Neural cell (in vitro differentiated cells): ENCODE results near the gene KCNIP3. TPM values are rescaled to one million over a fixed set of nuclear protein-coding genes. Genes with fewer than 3 reads are reported as not detected.
"Not testable (repeated sequence)": the region's sequence is repeated elsewhere in the genome, so short reads cannot be mapped to it uniquely, and the experiment has no call there.

Source experiments
- H2AFZ ChIP-seq: fragments of 200-600, 300-800 bp; sonication (generic), shearing (Covaris generic); 2 replicates; pipeline ENCODE4 v1.6.0; 2014; ENCODE audit warnings: low read depth, mild to moderate bottlenecking, antibody characterized with exemption, low read length, moderate library complexity
- H3F3A ChIP-seq: fragments of 200-600 bp; shearing (Covaris generic); 2 replicates; pipeline ENCODE4 v1.6.1; 2016; ENCODE audit warnings: mild to moderate bottlenecking, moderate library complexity, mixed read lengths, antibody characterized with exemption, low read length; ENCODE audit not compliant: insufficient read depth, poor library complexity, severe bottlenecking
- H3K27ac ChIP-seq: fragments of 200-600, 300-800 bp; sonication (generic), shearing (Covaris generic); 2 replicates; pipeline ENCODE4 v1.5.1; 2014; ENCODE audit warnings: mild to moderate bottlenecking, low read length, moderate library complexity
- H3K27me3 ChIP-seq: fragments of 300-800, 200-600 bp; sonication (generic), shearing (Covaris generic); 2 replicates; pipeline ENCODE4 v1.6.0; 2014; ENCODE audit warnings: mild to moderate bottlenecking, low read depth, low read length, moderate library complexity; ENCODE audit not compliant: insufficient read depth
- H3K36me3 ChIP-seq: fragments of 300-800, 200-600 bp; sonication (generic), shearing (Covaris generic); 2 replicates; pipeline ENCODE4 v1.5.1; 2014; ENCODE audit warnings: mild to moderate bottlenecking, antibody characterized with exemption, low read length, moderate library complexity; ENCODE audit not compliant: insufficient read depth
- H3K4me2 ChIP-seq: fragments of 300-800, 200-600 bp; sonication (generic), shearing (Covaris generic); 2 replicates; pipeline ENCODE4 v1.6.0; 2014; ENCODE audit warnings: mild to moderate bottlenecking, low read length
- H3K4me3 ChIP-seq: fragments of 300-800, 200-600 bp; sonication (generic), shearing (Covaris generic); 2 replicates; pipeline ENCODE4 v1.5.1; 2014; ENCODE audit warnings: mild to moderate bottlenecking, low read length, moderate library complexity
- H3K79me2 ChIP-seq: fragments of 200-600 bp; shearing (Covaris generic); replicated peaks from 2 replicates; pipeline ENCODE4 v1.6.0; 2014; ENCODE audit warnings: mild to moderate bottlenecking, low read length, moderate library complexity; ENCODE audit not compliant: insufficient read depth
- H3K9ac ChIP-seq: fragments of 300-800, 200-600 bp; sonication (generic), shearing (Covaris generic); 2 replicates; pipeline ENCODE4 v1.6.1; 2016; ENCODE audit warnings: mild to moderate bottlenecking, low read length, mixed read lengths
- H3K9me2 ChIP-seq: fragments of 200-600 bp; shearing (Covaris generic); 2 replicates; pipeline ENCODE4 v1.6.1; 2016; ENCODE audit warnings: mild to moderate bottlenecking, low read length, mixed read lengths; ENCODE audit not compliant: insufficient read depth
- H3K9me3 ChIP-seq: fragments of 200-600, 300-800 bp; sonication (generic), shearing (Covaris generic); 2 replicates; pipeline ENCODE4 v1.6.1; 2016; ENCODE audit warnings: mild to moderate bottlenecking, mixed run types, low read length, moderate library complexity, mixed read lengths
- H4K20me1 ChIP-seq: fragments of 200-600 bp; shearing (Covaris generic); 2 replicates; pipeline ENCODE4 v1.6.1; 2016; ENCODE audit warnings: mild to moderate bottlenecking, mixed run types; ENCODE audit not compliant: insufficient read depth
- EP300 ChIP-seq: fragments of 450-650 bp; conservative IDR thresholded peaks from 2 replicates; pipeline ENCODE4 v1.6.1; 2014; ENCODE audit warnings: antibody characterized with exemption, mild to moderate bottlenecking, moderate library complexity; ENCODE audit not compliant: poor library complexity, severe bottlenecking
- EZH2 ChIP-seq: fragments of 200-600, 300-800 bp; shearing (Covaris generic), sonication (generic); IDR thresholded peaks from 2 replicates; pipeline ENCODE4 v1.6.1; 2014; ENCODE audit warnings: antibody characterized with exemption, low read length, borderline replicate concordance, mild to moderate bottlenecking; ENCODE audit not compliant: insufficient read depth, poor library complexity, severe bottlenecking
- MXI1 ChIP-seq: fragments of 450-650 bp; conservative IDR thresholded peaks from 2 replicates; pipeline ENCODE4 v1.6.1; 2014; ENCODE audit warnings: antibody characterized with exemption, mild to moderate bottlenecking; ENCODE audit not compliant: poor library complexity, severe bottlenecking
- POLR2AphosphoS5 ChIP-seq: IDR thresholded peaks from 2 replicates; pipeline ENCODE4 v1.6.1; 2012
- SMC3 ChIP-seq: fragments of 450-650 bp; conservative IDR thresholded peaks from 2 replicates; pipeline ENCODE4 v1.6.1; 2014; ENCODE audit warnings: antibody characterized with exemption, mild to moderate bottlenecking, moderate library complexity; ENCODE audit not compliant: poor library complexity
- TAF1 ChIP-seq: IDR thresholded peaks from 2 replicates; pipeline ENCODE4 v1.6.1; 2012; ENCODE audit warnings: low read depth
- polyA plus RNA-seq: library from polyadenylated mRNA; depleted of rRNA; stranded (reverse); fragments of >200 nt; gene quantifications from 2 replicates; pipeline ENCODE4 v1.2.3, GENCODE V29; 2014
- TF ChIP-seq, protein P1 (sequence below): fragments of 450-650 bp; IDR thresholded peaks from 2 replicates; pipeline ENCODE4 v1.5.1; 2014; ENCODE audit warnings: antibody characterized with exemption, mild to moderate bottlenecking, moderate library complexity; ENCODE audit not compliant: poor library complexity, severe bottlenecking

Gene KCNIP3
- polyA plus RNA-seq, 1 donor from 2014 or later = not detected

DNA sequence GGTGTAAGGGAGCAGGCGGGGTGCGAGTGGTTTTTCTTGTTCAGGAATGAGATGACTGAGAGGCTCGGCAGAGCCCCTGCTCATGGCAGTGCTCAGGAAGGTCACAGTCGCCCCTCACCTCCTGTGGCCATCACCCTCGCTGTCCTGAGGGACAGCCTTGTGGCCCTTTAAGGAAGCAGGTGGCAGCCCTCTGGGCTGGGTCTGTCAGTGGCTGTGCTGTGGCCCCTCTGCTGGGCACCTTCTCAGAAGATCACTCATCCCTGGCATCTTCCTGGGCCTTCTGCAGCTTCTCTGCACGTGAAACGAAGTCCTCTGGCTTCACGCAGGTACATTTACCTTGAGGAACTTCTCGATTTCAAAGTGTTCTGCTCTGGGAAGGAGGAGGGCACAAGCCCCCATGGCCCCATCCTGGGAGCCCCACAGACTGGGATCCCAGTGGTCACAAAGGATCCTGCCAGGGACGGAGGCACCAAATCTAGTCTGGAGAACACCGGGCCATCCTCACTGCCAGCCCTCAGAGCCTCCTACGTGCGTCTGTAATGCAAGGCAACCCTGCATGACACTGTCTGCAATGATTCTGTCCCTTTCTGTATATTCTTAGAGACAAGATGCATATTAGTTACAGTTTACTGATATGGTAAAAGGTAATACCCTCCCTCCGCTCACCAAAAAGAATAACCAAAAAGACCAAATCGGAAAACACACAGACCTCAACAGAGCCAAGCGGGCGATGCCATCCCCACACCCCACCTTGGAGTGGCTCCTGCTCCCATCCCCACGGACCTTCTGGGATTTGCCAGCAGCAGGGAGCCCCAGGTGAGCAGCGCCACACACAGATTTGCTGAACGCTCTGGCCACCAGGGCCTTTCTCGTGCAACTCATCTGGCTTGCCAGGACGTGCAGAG, 79.4 kb downstream of the KCNIP3 start:
- Histone ChIP-seq H3K27me3 (no peaks in the 10 kb centered on the region), H3K36me3 (no peaks in the 10 kb centered on the region), H3K9ac (no peak overlapping the region), H3K4me3 (no peak overlapping the region), H3K9me3 (peaks cover 7% of the 10 kb centered on the region), H4K20me1 (no peaks in the 10 kb centered on the region), H3F3A (no peaks in the 10 kb centered on the region), H3K9me2 (no peaks in the 10 kb centered on the region), H3K4me2 (no peak overlapping the region), H3K27ac (no peak overlapping the region), H3K79me2 (no peaks in the 10 kb centered on the region), H2AFZ (no peak overlapping the region)
- TF ChIP-seq POLR2AphosphoS5 (no peak), MXI1 (no peak), EP300 (no peak), SMC3 (no peak), EZH2 (no peak), TAF1 (no peak)
- TF ChIP-seq, protein P1, sequence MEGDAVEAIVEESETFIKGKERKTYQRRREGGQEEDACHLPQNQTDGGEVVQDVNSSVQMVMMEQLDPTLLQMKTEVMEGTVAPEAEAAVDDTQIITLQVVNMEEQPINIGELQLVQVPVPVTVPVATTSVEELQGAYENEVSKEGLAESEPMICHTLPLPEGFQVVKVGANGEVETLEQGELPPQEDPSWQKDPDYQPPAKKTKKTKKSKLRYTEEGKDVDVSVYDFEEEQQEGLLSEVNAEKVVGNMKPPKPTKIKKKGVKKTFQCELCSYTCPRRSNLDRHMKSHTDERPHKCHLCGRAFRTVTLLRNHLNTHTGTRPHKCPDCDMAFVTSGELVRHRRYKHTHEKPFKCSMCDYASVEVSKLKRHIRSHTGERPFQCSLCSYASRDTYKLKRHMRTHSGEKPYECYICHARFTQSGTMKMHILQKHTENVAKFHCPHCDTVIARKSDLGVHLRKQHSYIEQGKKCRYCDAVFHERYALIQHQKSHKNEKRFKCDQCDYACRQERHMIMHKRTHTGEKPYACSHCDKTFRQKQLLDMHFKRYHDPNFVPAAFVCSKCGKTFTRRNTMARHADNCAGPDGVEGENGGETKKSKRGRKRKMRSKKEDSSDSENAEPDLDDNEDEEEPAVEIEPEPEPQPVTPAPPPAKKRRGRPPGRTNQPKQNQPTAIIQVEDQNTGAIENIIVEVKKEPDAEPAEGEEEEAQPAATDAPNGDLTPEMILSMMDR = no peak

- Histone ChIP-seq H3K36me3 (no peaks in the 10 kb centered on the region), H3K27ac (no peak overlapping the region), H3K27me3 (no peaks in the 10 kb centered on the region), H4K20me1 (no peaks in the 10 kb centered on the region), H3K4me3 (no peak overlapping the region), H2AFZ (no peak overlapping the region), H3K79me2 (no peaks in the 10 kb centered on the region), H3K9ac (no peak overlapping the region), H3K4me2 (no peak overlapping the region), H3F3A (no peaks in the 10 kb centered on the region), H3K9me3 (peaks cover 7% of the 10 kb centered on the region), H3K9me2 (no peaks in the 10 kb centered on the region)
- TF ChIP-seq POLR2AphosphoS5 (no peak), SMC3 (no peak)
These were observed 80.3 kb downstream of the KCNIP3 start for GRCh38 chr2:95377216-95378123.

DNA sequence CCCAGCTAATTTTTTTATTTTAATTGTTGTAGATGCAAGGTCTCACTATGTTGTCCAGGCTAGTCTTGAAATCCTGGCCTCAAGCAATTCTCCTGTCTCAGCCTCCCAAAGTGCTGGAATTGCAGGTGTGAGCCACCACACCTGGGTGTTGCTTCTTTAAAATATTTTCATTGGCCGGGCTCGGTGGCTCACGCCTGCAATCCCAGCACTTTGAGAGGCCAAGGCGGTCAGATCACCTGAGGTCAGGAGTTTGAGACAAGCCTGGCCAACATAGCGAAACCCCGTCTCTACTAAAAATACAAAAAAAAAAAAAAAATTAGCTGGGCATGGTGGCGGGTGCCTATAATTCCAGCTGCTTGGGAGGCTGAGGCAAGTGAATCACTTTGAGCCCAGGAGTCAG, 81.1 kb downstream of the KCNIP3 start:
- not testable (repeated sequence) for H3F3A ChIP-seq, H3K9me2 ChIP-seq, H3K27me3 ChIP-seq, H3K36me3 ChIP-seq, H4K20me1 ChIP-seq, H2AFZ ChIP-seq, H3K4me3 ChIP-seq, H3K4me2 ChIP-seq, H3K9me3 ChIP-seq, H3K79me2 ChIP-seq, H3K9ac ChIP-seq, H3K27ac ChIP-seq
